ENCODE data around the gene CTSO. TPM values are rescaled to one million over a fixed set of nuclear protein-coding genes. Genes with fewer than 3 reads are reported as not detected.

The CTSO gene
- total and polyA plus RNA-seq, 12 donors, result 2.6 to 21.4 (median 8.6) TPM

GRCh38 chr4:155908187-155909139, 45.2 kb downstream of the CTSO start:
- TF ChIP-seq CTCF (IDR thresholded peaks at IDR 0.05), result no peak
- DNase-seq (no peak), ATAC-seq (no peak)
- Histone ChIP-seq H3K9me3 (no peaks in the 10 kb centered on the region), H3K4me1 (peaks cover 0 to 15% (median 0%) of the 10 kb centered on the region in 9 donors), H3K27me3 (peaks cover 0 to 4% (median 0%) of the 10 kb centered on the region in 7 donors), H3K4me3 (no peak overlapping the region), H3K36me3 (no peaks in the 10 kb centered on the region), H3K27ac (no peak overlapping the region)
- WGBS, 2 donors, result 89 to 96% methylated on average over 4 of the region's 4 CpGs
- intact Hi-C loops (cut with DNase I), result no loop called here

- Histone ChIP-seq H3K9me3 (no peaks in the 10 kb centered on the region), H3K4me3 (no peak overlapping the region), H3K27ac (peak overlapping the region in 1 of 10 donors; percentile 39), H3K36me3 (no peaks in the 10 kb centered on the region), H3K4me1 (peaks cover 0 to 15% (median 0%) of the 10 kb centered on the region in 9 donors), H3K27me3 (peaks cover 0 to 4% (median 0%) of the 10 kb centered on the region in 7 donors)
- WGBS, 2 donors, result 65 to 80% methylated on average over 1 of the region's 1 CpG
- intact Hi-C loops (cut with DNase I), result no loop called here
- DNase-seq, result no peak
- TF ChIP-seq CTCF (IDR thresholded peaks at IDR 0.05), result no peak
- ATAC-seq, result no peak
Measured at GRCh38 chr4:155907556-155907955, 46.1 kb downstream of the CTSO start.

GRCh38 chr4:155906554-155907247, 47.0 kb downstream of the CTSO start:
- Histone ChIP-seq H3K4me3 (no peak overlapping the region), H3K27ac (peak overlapping the region in 1 of 10 donors; percentile 39), H3K9me3 (no peaks in the 10 kb centered on the region), H3K36me3 (no peaks in the 10 kb centered on the region), H3K4me1 (peaks cover 0 to 15% (median 0%) of the 10 kb centered on the region in 9 donors), H3K27me3 (peaks cover 0 to 4% (median 0%) of the 10 kb centered on the region in 7 donors)
- no peak for TF ChIP-seq CTCF (IDR thresholded peaks at IDR 0.05)
- DNase-seq (peak in 1 of 2 donors; percentile 59), ATAC-seq (peak in 4 of 8 donors; percentile 11 to 55 (median 27))
- WGBS, 2 donors, result 69 to 71% methylated on average over 6 of the region's 6 CpGs
- intact Hi-C loops (cut with DNase I), result no loop called here

GRCh38 chr4:155904331-155904730, 49.3 kb downstream of the CTSO start:
- ATAC-seq, result no peak
- TF ChIP-seq CTCF (IDR thresholded peaks at IDR 0.05), result no peak
- intact Hi-C loops (cut with DNase I), result no loop called here

More at GRCh38 chr4:155904331-155904730, 49.3 kb downstream of the CTSO start:
- DNase-seq, result no peak
- Histone ChIP-seq H3K27me3 (no peaks in the 10 kb centered on the region), H3K4me1 (peaks cover 0 to 26% (median 0%) of the 10 kb centered on the region in 9 donors), H3K36me3 (no peaks in the 10 kb centered on the region), H3K9me3 (no peaks in the 10 kb centered on the region), H3K4me3 (no peak overlapping the region), H3K27ac (no peak overlapping the region)
- WGBS, 2 donors, result 42 to 57% methylated on average over 3 of the region's 3 CpGs

Data from heart right ventricle (tissue), 16 donors.